HepG2 (cell line): ENCODE measurements around the gene KCNMA1. TPM values are rescaled to one million over a fixed set of nuclear protein-coding genes. Genes with fewer than 3 reads are reported as not detected.

Source experiments
- FOXJ3 ChIP-seq: sonication (generic); formaldehyde crosslinking; IDR thresholded peaks from 2 replicates; pipeline ENCODE4 v1.4.0; 2020; ENCODE audit warnings: missing genetic modification reagents, mild to moderate bottlenecking, borderline replicate concordance
- NCOA2 ChIP-seq: sonication (generic); formaldehyde crosslinking; IDR thresholded peaks from 2 replicates; pipeline ENCODE4 v1.8.0; 2022; ENCODE audit warnings: inconsistent platforms
- SIX1 ChIP-seq: sonication (generic); formaldehyde crosslinking; IDR thresholded peaks from 2 replicates; pipeline ENCODE4 v1.4.0; 2020; ENCODE audit warnings: missing genetic modification reagents, borderline replicate concordance
- ZNF564 ChIP-seq: sonication (generic); formaldehyde crosslinking; IDR thresholded peaks from 2 replicates; pipeline ENCODE4 v1.8.1; 2023; ENCODE audit warnings: mild to moderate bottlenecking, missing genetic modification reagents
- polyA plus RNA-seq, 8 experiments: library from polyadenylated mRNA; depleted of rRNA in 3 of 8; stranded (reverse) in 7 of 8; unstranded in 1 of 8; fragments of >200 nt; fragmentation: Illumina TruSeq in 4 of 8; extraction: Trizol in 4 of 8; gene quantifications; 2 replicates each; pipeline versions ENCODE4 v1.2.1 to v1.2.3, GENCODE V29; 2011 to 2016; ENCODE audit warnings: low read depth in 4 of 8, missing spikeins in 1 of 8, mixed read lengths in 1 of 8; ENCODE audit not compliant: insufficient read depth in 1 of 8
- total RNA-seq, 5 experiments: library from RNA; depleted of rRNA; stranded (reverse); fragments of >200 nt; fragmentation: Illumina TruSeq; extraction: Trizol; gene quantifications; 2 replicates each; pipeline ENCODE4 v1.2.3, GENCODE V29; 2016; ENCODE audit warnings: low read depth in 1 of 5
- TF ChIP-seq, protein P1 (sequence below): sonication (generic); formaldehyde crosslinking; conservative IDR thresholded peaks from 2 replicates; pipeline ENCODE4 v1.4.0; 2020; ENCODE audit warnings: mild to moderate bottlenecking, missing genetic modification reagents, moderate library complexity
- TF ChIP-seq, protein P2 (sequence below): sonication (generic); formaldehyde crosslinking; IDR thresholded peaks from 2 replicates; pipeline ENCODE4 v1.4.0; 2020; ENCODE audit warnings: missing genetic modification reagents

Gene KCNMA1
- total and polyA plus RNA-seq, 2 of the 13 experiments (the other 11 are each of a cell fraction or from before 2014, with no cell fraction given), result 0.02 TPM; not detected in 1

DNA sequence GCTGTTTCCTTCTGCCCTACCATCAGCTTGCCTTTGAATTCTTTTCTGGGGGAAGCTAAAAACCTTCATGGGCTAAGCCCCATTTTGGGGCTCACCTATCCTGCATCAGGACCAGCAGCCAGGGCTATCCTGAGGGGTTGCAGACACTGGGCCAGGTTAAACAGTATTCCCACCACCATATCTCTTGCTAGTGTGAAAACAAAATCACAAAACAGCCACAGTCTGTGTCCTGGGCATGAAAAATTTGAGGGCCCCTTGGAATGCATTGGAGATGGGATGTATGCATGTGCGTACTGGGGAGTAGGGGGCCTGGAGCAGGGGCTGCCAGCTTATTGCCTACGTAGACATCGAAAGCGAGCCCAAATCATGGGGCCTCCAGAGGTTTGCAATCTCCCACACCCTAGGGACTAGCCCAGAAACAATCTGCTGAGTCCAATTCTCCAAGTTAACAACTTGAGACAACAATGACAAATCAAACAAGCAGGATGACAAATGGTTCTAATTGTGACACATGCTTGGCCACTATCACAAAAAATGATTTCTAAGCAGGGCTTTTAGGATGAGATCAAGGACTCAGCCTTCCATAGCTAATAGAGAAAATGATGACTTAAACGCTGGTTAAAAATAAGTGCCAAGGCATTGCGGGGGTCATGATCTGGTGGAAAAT lies 557.1 kb downstream of the KCNMA1 start (continued):
- TF ChIP-seq, protein P1, sequence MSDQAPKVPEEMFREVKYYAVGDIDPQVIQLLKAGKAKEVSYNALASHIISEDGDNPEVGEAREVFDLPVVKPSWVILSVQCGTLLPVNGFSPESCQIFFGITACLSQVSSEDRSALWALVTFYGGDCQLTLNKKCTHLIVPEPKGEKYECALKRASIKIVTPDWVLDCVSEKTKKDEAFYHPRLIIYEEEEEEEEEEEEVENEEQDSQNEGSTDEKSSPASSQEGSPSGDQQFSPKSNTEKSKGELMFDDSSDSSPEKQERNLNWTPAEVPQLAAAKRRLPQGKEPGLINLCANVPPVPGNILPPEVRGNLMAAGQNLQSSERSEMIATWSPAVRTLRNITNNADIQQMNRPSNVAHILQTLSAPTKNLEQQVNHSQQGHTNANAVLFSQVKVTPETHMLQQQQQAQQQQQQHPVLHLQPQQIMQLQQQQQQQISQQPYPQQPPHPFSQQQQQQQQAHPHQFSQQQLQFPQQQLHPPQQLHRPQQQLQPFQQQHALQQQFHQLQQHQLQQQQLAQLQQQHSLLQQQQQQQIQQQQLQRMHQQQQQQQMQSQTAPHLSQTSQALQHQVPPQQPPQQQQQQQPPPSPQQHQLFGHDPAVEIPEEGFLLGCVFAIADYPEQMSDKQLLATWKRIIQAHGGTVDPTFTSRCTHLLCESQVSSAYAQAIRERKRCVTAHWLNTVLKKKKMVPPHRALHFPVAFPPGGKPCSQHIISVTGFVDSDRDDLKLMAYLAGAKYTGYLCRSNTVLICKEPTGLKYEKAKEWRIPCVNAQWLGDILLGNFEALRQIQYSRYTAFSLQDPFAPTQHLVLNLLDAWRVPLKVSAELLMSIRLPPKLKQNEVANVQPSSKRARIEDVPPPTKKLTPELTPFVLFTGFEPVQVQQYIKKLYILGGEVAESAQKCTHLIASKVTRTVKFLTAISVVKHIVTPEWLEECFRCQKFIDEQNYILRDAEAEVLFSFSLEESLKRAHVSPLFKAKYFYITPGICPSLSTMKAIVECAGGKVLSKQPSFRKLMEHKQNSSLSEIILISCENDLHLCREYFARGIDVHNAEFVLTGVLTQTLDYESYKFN (CRISPR knock-in tag), result no peak
- no peak for TF ChIP-seq ZNF564 (CRISPR knock-in tag)
- TF ChIP-seq NCOA2, result no peak
- TF ChIP-seq, protein P2, sequence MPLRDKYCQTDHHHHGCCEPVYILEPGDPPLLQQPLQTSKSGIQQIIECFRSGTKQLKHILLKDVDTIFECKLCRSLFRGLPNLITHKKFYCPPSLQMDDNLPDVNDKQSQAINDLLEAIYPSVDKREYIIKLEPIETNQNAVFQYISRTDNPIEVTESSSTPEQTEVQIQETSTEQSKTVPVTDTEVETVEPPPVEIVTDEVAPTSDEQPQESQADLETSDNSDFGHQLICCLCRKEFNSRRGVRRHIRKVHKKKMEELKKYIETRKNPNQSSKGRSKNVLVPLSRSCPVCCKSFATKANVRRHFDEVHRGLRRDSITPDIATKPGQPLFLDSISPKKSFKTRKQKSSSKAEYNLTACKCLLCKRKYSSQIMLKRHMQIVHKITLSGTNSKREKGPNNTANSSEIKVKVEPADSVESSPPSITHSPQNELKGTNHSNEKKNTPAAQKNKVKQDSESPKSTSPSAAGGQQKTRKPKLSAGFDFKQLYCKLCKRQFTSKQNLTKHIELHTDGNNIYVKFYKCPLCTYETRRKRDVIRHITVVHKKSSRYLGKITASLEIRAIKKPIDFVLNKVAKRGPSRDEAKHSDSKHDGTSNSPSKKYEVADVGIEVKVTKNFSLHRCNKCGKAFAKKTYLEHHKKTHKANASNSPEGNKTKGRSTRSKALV (CRISPR knock-in tag), result no peak
- TF ChIP-seq FOXJ3 (CRISPR knock-in tag), result no peak
- TF ChIP-seq SIX1 (CRISPR knock-in tag), result no peak
- TF ChIP-seq, all 625 proteins: peak for 0
